Activated CD8-positive, alpha-beta T cell treated with anti-CD3 and anti-CD28 coated beads, Interleukin-2, amount 10 ng/mL, durations not matched to agents 7 days and 5 days (primary cell): ENCODE measurements around the gene SIRPA. TPM values are rescaled to one million over a fixed set of nuclear protein-coding genes. Genes with fewer than 3 reads are reported as not detected.

Source experiments
- ATAC-seq: fragments of 150-1000 bp; cut with Tn5 transposase; one replicate; pipeline ENCODE4 v1.10.0; 2021; ENCODE audit warnings: moderate library complexity
- CTCF ChIA-PET: fragments of 350-600 bp; sonication (Branson Sonifier 250); formaldehyde crosslinking; loops from one replicate; lab custom pipeline; 2021; ENCODE audit warnings: antibody characterized with exemption; lab: Charles Lee
- POLR2A ChIA-PET: fragments of 350-600 bp; sonication (Branson Sonifier 250); formaldehyde crosslinking; loops from one replicate; lab custom pipeline; 2021; ENCODE audit warnings: antibody characterized with exemption; lab: Charles Lee
- DNase-seq: peaks from one replicate; pipeline ENCODE4 v3.0.0-alpha.2; 2020
- H3K27ac Mint-ChIP-seq: one replicate; pipeline ENCODE4 v1.8.0; 2021; ENCODE audit warnings: mild to moderate bottlenecking, mixed read lengths
- H3K27me3 Mint-ChIP-seq: one replicate; pipeline ENCODE4 v1.8.0; 2021; ENCODE audit warnings: low read depth, mixed read lengths
- H3K36me3 Mint-ChIP-seq: one replicate; pipeline ENCODE4 v1.8.0; 2021; ENCODE audit warnings: low read depth, mixed read lengths
- H3K4me1 Mint-ChIP-seq: one replicate; pipeline ENCODE4 v1.8.0; 2021; ENCODE audit warnings: low read depth, mixed read lengths
- H3K4me3 Mint-ChIP-seq: one replicate; pipeline ENCODE4 v1.8.0; 2021; ENCODE audit warnings: mild to moderate bottlenecking, mixed read lengths
- H3K9me3 Mint-ChIP-seq: one replicate; pipeline ENCODE4 v1.8.0; 2022; ENCODE audit warnings: mixed read lengths; ENCODE audit not compliant: insufficient read depth
- total RNA-seq, 2 experiments: library from RNA; stranded (reverse); gene quantifications; one replicate each; pipeline ENCODE4 v1.2.3, GENCODE V29; 2021

Gene SIRPA
- total RNA-seq, 2 experiments from 2014 or later = not detected

- Mint-ChIP-seq H3K4me3 (no peak overlapping the region), H3K27ac (no peak overlapping the region), H3K9me3 (no peaks in the 10 kb centered on the region), H3K4me1 (no peaks in the 10 kb centered on the region), H3K36me3 (no peaks in the 10 kb centered on the region), H3K27me3 (peaks cover 27% of the 10 kb centered on the region)
- no peak for DNase-seq
- ATAC-seq = no peak
- CTCF ChIA-PET = no interaction called here
- POLR2A ChIA-PET = no interaction called here
These were observed 54.3 kb downstream of the SIRPA start for GRCh38 chr20:1949347-1950100.

- Mint-ChIP-seq H3K4me1 (no peaks in the 10 kb centered on the region), H3K9me3 (no peaks in the 10 kb centered on the region), H3K27ac (no peak overlapping the region), H3K27me3 (peaks cover 26% of the 10 kb centered on the region), H3K36me3 (no peaks in the 10 kb centered on the region), H3K4me3 (no peak overlapping the region)
- no peak for DNase-seq
- ATAC-seq = no peak
- CTCF ChIA-PET = interaction anchor here (1.2 kb wide), 1 partner anchor 15 kb away, joined by 3 read pairs; no protein-coding TSS in a partner anchor
- POLR2A ChIA-PET = no interaction called here
These were observed 55.6 kb downstream of the SIRPA start for GRCh38 chr20:1950836-1951235.

GRCh38 chr20:1951436-1952115 is 56.4 kb downstream of the SIRPA start:
- peaks cover 22% of the 10 kb centered on the region for H3K27me3 Mint-ChIP-seq
- H3K36me3 Mint-ChIP-seq = no peaks in the 10 kb centered on the region
- H3K4me3 Mint-ChIP-seq = no peak overlapping the region
- no peak for ATAC-seq
- ChIA-PET POLR2A (no interaction called here), CTCF (interaction anchor here (1.2 kb wide), 1 partner anchor 15 kb away, joined by 3 read pairs; no protein-coding TSS in a partner anchor)
- DNase-seq = no peak
- H3K9me3 Mint-ChIP-seq = no peaks in the 10 kb centered on the region
- no peaks in the 10 kb centered on the region for H3K4me1 Mint-ChIP-seq
- no peak overlapping the region for H3K27ac Mint-ChIP-seq

- no peak for DNase-seq
- no peak overlapping the region for H3K27ac Mint-ChIP-seq
These were observed 57.7 kb downstream of the SIRPA start for GRCh38 chr20:1952737-1953530.

GRCh38 chr20:1953621-1954020 is 58.4 kb downstream of the SIRPA start:
- CTCF ChIA-PET = interaction anchor here (1.4 kb wide), 1 partner anchor 13 kb away, joined by 3 read pairs; no protein-coding TSS in a partner anchor
- DNase-seq (no peak), ATAC-seq (no peak)
- no peaks in the 10 kb centered on the region for H3K9me3 Mint-ChIP-seq
- H3K27me3 Mint-ChIP-seq = peaks cover 15% of the 10 kb centered on the region
- POLR2A ChIA-PET = no interaction called here
- H3K4me3 Mint-ChIP-seq = no peak overlapping the region
- H3K27ac Mint-ChIP-seq = no peak overlapping the region
- H3K4me1 Mint-ChIP-seq = no peaks in the 10 kb centered on the region
- H3K36me3 Mint-ChIP-seq = no peaks in the 10 kb centered on the region

More at GRCh38 chr20:1952737-1953530, 57.7 kb downstream of the SIRPA start:
- H3K4me3 Mint-ChIP-seq = no peak overlapping the region
- no peaks in the 10 kb centered on the region for H3K9me3 Mint-ChIP-seq
- H3K27me3 Mint-ChIP-seq = peaks cover 15% of the 10 kb centered on the region
- no peaks in the 10 kb centered on the region for H3K36me3 Mint-ChIP-seq
- no peaks in the 10 kb centered on the region for H3K4me1 Mint-ChIP-seq
- POLR2A ChIA-PET = no interaction called here
- ATAC-seq = no peak
- CTCF ChIA-PET = interaction anchor here (1.4 kb wide), 1 partner anchor 13 kb away, joined by 3 read pairs; no protein-coding TSS in a partner anchor

- Mint-ChIP-seq H3K27ac (no peak overlapping the region), H3K27me3 (peaks cover 17% of the 10 kb centered on the region), H3K36me3 (no peaks in the 10 kb centered on the region), H3K4me1 (no peaks in the 10 kb centered on the region), H3K9me3 (no peaks in the 10 kb centered on the region), H3K4me3 (no peak overlapping the region)
- no peak for DNase-seq
- CTCF ChIA-PET = interaction anchor here (1.3 kb wide), 1 partner anchor 10 kb away, joined by 4 read pairs; no protein-coding TSS in a partner anchor
- POLR2A ChIA-PET = no interaction called here
- no peak for ATAC-seq
These were observed 60.0 kb downstream of the SIRPA start for GRCh38 chr20:1955217-1955616.

GRCh38 chr20:1958426-1958825 is 63.2 kb downstream of the SIRPA start:
- Mint-ChIP-seq H3K36me3 (no peaks in the 10 kb centered on the region), H3K27ac (no peak overlapping the region), H3K4me3 (no peak overlapping the region), H3K4me1 (no peaks in the 10 kb centered on the region), H3K9me3 (no peaks in the 10 kb centered on the region), H3K27me3 (peaks cover 39% of the 10 kb centered on the region)
- DNase-seq = no peak
- ChIA-PET CTCF (no interaction called here), POLR2A (no interaction called here)
- no peak for ATAC-seq

GRCh38 chr20:1959156-1959555 is 63.9 kb downstream of the SIRPA start:
- Mint-ChIP-seq H3K4me1 (no peaks in the 10 kb centered on the region), H3K27ac (no peak overlapping the region), H3K4me3 (no peak overlapping the region), H3K36me3 (no peaks in the 10 kb centered on the region), H3K9me3 (no peaks in the 10 kb centered on the region), H3K27me3 (peaks cover 39% of the 10 kb centered on the region)
- DNase-seq (no peak), ATAC-seq (no peak)
- ChIA-PET CTCF (no interaction called here), POLR2A (no interaction called here)

- H3K27ac Mint-ChIP-seq = no peak overlapping the region
- H3K36me3 Mint-ChIP-seq = no peaks in the 10 kb centered on the region
- H3K9me3 Mint-ChIP-seq = no peaks in the 10 kb centered on the region
- DNase-seq = no peak
- peaks cover 40% of the 10 kb centered on the region for H3K27me3 Mint-ChIP-seq
- ATAC-seq = no peak
- no peak overlapping the region for H3K4me3 Mint-ChIP-seq
- ChIA-PET POLR2A (no interaction called here), CTCF (interaction anchor here (1.3 kb wide), 1 partner anchor 211 kb away, joined by 4 read pairs; no protein-coding TSS in a partner anchor)
- H3K4me1 Mint-ChIP-seq = peaks cover 12% of the 10 kb centered on the region
These were observed 66.2 kb downstream of the SIRPA start for GRCh38 chr20:1961374-1961773.

GRCh38 chr20:1964061-1964460 is 68.9 kb downstream of the SIRPA start:
- Mint-ChIP-seq H3K9me3 (no peaks in the 10 kb centered on the region), H3K4me3 (no peak overlapping the region), H3K27me3 (peaks cover 36% of the 10 kb centered on the region), H3K36me3 (no peaks in the 10 kb centered on the region), H3K27ac (no peak overlapping the region), H3K4me1 (peaks cover 12% of the 10 kb centered on the region)
- DNase-seq = no peak
- ChIA-PET POLR2A (no interaction called here), CTCF (no interaction called here)
- ATAC-seq = no peak

- H3K4me1 Mint-ChIP-seq = peaks cover 12% of the 10 kb centered on the region
- DNase-seq (no peak), ATAC-seq (peak; percentile 22)
- ChIA-PET POLR2A (interaction anchor here (0.6 kb wide), 1 partner anchor 54 kb away, joined by 3 read pairs; no protein-coding TSS in a partner anchor), CTCF (interaction anchor here (0.6 to 3.0 kb wide), 14 partner anchors 10 to 487 kb away, joined by 3 to 40 read pairs (median 3); partner anchors contain the start of gene STK35)
- H3K36me3 Mint-ChIP-seq = no peaks in the 10 kb centered on the region
- no peak overlapping the region for H3K4me3 Mint-ChIP-seq
- H3K27ac Mint-ChIP-seq = no peak overlapping the region
- peaks cover 34% of the 10 kb centered on the region for H3K27me3 Mint-ChIP-seq
- H3K9me3 Mint-ChIP-seq = no peaks in the 10 kb centered on the region
These were observed 69.6 kb downstream of the SIRPA start for GRCh38 chr20:1964659-1965405.
